PFSK-1 (cell line): ENCODE data around the gene ITFG2.
A peak's percentile ranks its signal among the peaks of the same experiment; 100 is the strongest.

ENCODE experiments used
- FOXP2 ChIP-seq: optimal IDR thresholded peaks from 2 replicates; pipeline ENCODE3; 2011; ENCODE audit warnings: borderline replicate concordance, control low read depth, inconsistent platforms; ENCODE audit not compliant: insufficient read depth; ENCODE audit errors: extremely low read length, extremely low read depth
- POLR2AphosphoS5 ChIP-seq: IDR thresholded peaks from 2 replicates; pipeline ENCODE4 v1.6.1; 2012; ENCODE audit warnings: low read depth, mild to moderate bottlenecking, control low read depth, low read length, moderate library complexity
- REST ChIP-seq, 2 experiments: IDR thresholded peaks; 2 replicates each; pipeline versions ENCODE4 v1.6.1 to v1.8.0; 2011 to 2012; ENCODE audit warnings: low read depth in 2 of 2, low read length in 2 of 2, control low read depth in 1 of 2, inconsistent platforms in 1 of 2, mild to moderate bottlenecking in 1 of 2, moderate library complexity in 1 of 2; ENCODE audit not compliant: insufficient read depth in 1 of 2
- SIN3A ChIP-seq: IDR thresholded peaks from 2 replicates; pipeline ENCODE4 v1.6.1; 2012; ENCODE audit warnings: mild to moderate bottlenecking, low read length, moderate library complexity, borderline replicate concordance; ENCODE audit not compliant: insufficient read depth
- TAF1 ChIP-seq: IDR thresholded peaks from 2 replicates; pipeline ENCODE4 v1.6.1; 2012; ENCODE audit warnings: low read length, control low read depth, borderline replicate concordance; ENCODE audit not compliant: insufficient read depth

Gene ITFG2

GRCh38 chr12:2775431-2775830 lies 37.0 kb upstream of the ITFG2 start:
- TF ChIP-seq SIN3A (no peak), POLR2AphosphoS5 (no peak), REST (IDR thresholded peaks at IDR 0.05; ENCODE audit: insufficient read depth in 1 of 2, low read depth in 2 of 2, low read length in 2 of 2) (no peak), FOXP2 (no peak), TAF1 (no peak)

DNA sequence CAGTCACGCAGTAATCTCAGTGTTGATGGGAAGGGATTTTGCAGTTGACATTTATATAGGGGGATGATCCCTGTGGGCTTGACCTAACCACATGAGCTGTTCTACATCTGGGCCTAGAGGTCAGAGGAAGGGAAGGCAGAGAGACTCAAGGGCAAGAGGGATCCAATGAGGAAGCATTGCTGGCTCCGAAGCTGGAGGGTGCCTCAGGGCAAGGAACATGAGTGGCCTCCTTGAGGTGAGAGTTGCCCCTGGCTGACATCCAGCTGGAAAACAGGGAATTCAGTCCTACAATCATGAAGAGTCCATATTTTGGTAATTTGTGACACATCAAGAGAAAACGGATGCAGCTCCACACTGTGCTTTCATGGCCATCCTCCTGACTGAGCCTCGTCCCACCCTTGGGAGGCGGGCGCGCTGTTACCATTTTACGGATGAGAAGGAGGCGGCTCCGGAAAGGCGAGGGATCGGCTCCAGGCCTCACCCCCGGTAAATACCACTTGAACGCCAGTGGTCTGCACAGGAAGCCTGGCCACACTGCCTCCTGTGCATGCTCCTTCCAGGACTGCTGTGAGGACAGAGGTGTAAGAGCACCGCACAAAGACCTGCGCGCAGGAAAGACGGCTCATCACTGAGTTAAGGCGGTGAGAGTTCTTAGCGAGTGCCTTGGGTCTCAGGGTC lies 36.2 kb upstream of the ITFG2 start:
- TF ChIP-seq SIN3A (no peak), POLR2AphosphoS5 (no peak), REST (IDR thresholded peaks at IDR 0.05; ENCODE audit: insufficient read depth in 1 of 2, low read depth in 2 of 2, low read length in 2 of 2) (no peak), TAF1 (no peak), FOXP2 (no peak)

GRCh38 chr12:2779281-2779680 lies 33.2 kb upstream of the ITFG2 start:
- no peak for TF ChIP-seq SIN3A
- no peak for TF ChIP-seq POLR2AphosphoS5
- TF ChIP-seq TAF1 = no peak
- no peak for TF ChIP-seq FOXP2
- no peak for TF ChIP-seq REST (IDR thresholded peaks at IDR 0.05; ENCODE audit: insufficient read depth in 1 of 2, low read depth in 2 of 2, low read length in 2 of 2)

DNA sequence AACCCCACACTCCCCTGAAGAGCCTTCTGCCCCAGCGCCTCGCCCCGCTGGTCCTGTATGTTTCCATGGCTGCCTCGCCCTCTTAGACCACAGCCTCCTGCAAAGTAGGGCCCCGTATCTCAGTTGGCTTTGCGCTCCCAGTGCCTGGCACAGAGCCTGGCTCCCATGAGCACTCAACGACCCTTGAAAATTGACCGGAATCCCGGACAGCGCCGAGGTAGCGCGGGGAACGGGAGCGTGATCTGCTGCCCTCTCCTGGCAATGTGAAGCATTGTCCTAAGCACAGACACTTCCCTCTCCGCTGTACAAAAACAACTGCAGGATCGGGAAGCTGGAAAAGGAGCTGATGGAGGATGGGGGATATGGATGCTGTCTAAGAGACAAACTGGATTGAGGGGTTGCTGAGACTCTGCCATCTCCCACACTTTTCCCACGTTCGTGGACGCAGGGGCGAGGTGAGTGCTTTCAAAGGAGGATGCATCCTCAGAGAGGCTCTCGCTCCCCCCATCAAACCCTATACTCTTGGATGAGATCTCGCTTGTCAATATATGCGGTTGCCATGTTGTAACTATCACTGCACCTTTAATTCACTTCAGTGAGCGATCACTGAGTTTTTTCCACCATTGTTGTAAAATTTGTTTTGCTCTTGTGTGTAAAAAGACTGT lies 28.4 kb upstream of the ITFG2 start:
- TF ChIP-seq FOXP2 (no peak), REST (IDR thresholded peaks at IDR 0.05; ENCODE audit: insufficient read depth in 1 of 2, low read depth in 2 of 2, low read length in 2 of 2) (peak; percentile 62 to 82; a peak in 3 of 4 replicates)
